Panc1 (cell line): ENCODE results near the gene SLC66A1. TPM values are rescaled to one million over a fixed set of nuclear protein-coding genes. Genes with fewer than 3 reads are reported as not detected.

Experiments
- ATAC-seq: fragments of 200-7000 bp; cut with Tn5 transposase; 2 replicates; pipeline ENCODE4 v1.9.1; 2020; ENCODE audit warnings: mild to moderate bottlenecking, moderate library complexity
- BruUV-seq: library from RNA; stranded (reverse); fragments of 400-500 nt; replicated peaks from 2 replicates; lab custom pipeline; 2021; lab: Mats Ljungman, UMichigan
- CTCF ChIA-PET: fragments of 300-600 bp; sonication (Branson Sonifier 250); formaldehyde crosslinking; loops from one replicate; lab custom pipeline; 2022; ENCODE audit warnings: antibody characterized with exemption; lab: Charles Lee
- POLR2A ChIA-PET: fragments of 300-600 bp; sonication (Branson Sonifier 250); formaldehyde crosslinking; loops from one replicate; lab custom pipeline; 2022; ENCODE audit warnings: antibody characterized with exemption; lab: Charles Lee
- DNase-seq: peaks from one replicate; pipeline ENCODE4 v3.0.0-alpha.2; 2010; ENCODE audit warnings: low read depth, low spot score
- H3K27ac ChIP-seq: 2 replicates; pipeline ENCODE4 v1.5.1; 2011; ENCODE audit warnings: mild to moderate bottlenecking, low read length, inconsistent platforms
- H3K27me3 ChIP-seq: fragments of 200-500 bp; sonication (Bioruptor generic); 2 replicates; pipeline ENCODE4 v1.6.0; 2014; ENCODE audit warnings: low read length, inconsistent platforms; ENCODE audit not compliant: control insufficient read depth, insufficient read depth
- H3K36me3 ChIP-seq: fragments of 200-500 bp; sonication (Bioruptor generic); 2 replicates; pipeline ENCODE4 v1.5.1; 2014; ENCODE audit warnings: inconsistent platforms, mild to moderate bottlenecking, low read length, moderate library complexity; ENCODE audit not compliant: control insufficient read depth, insufficient read depth
- H3K4me1 ChIP-seq: 2 replicates; pipeline ENCODE4 v1.5.1; 2011; ENCODE audit warnings: inconsistent platforms, mild to moderate bottlenecking, low read length, moderate library complexity; ENCODE audit not compliant: control insufficient read depth, insufficient read depth
- H3K4me3 ChIP-seq, 2 experiments: 2 replicates each; pipeline ENCODE4 v1.5.1; 2011 to 2012; ENCODE audit warnings: low read depth in 2 of 2, low read length in 2 of 2, mild to moderate bottlenecking in 2 of 2, inconsistent platforms in 1 of 2, moderate library complexity in 1 of 2
- H3K9me3 ChIP-seq: fragments of 200-500 bp; sonication (Bioruptor generic); 2 replicates; pipeline ENCODE4 v1.5.1; 2014; ENCODE audit warnings: low read depth, mild to moderate bottlenecking, inconsistent platforms, low read length, moderate library complexity; ENCODE audit not compliant: control insufficient read depth, insufficient read depth
- CTCF ChIP-seq: fragments of 450-650 bp; IDR thresholded peaks from 2 replicates; pipeline ENCODE4 v1.5.1; 2017; ENCODE audit warnings: mild to moderate bottlenecking
- POLR2AphosphoS5 ChIP-seq: IDR thresholded peaks from 2 replicates; pipeline ENCODE4 v1.6.1; 2012; ENCODE audit warnings: mild to moderate bottlenecking, low read depth, low read length, moderate library complexity
- REST ChIP-seq, 2 experiments: IDR thresholded peaks; 2 replicates each; pipeline ENCODE4 v1.6.1; 2011 to 2012; ENCODE audit warnings: low read depth in 2 of 2, control low read depth in 1 of 2, low read length in 1 of 2, mild to moderate bottlenecking in 1 of 2, moderate library complexity in 1 of 2; ENCODE audit not compliant: insufficient read depth in 1 of 2
- SIN3A ChIP-seq: IDR thresholded peaks from 2 replicates; pipeline ENCODE4 v1.6.1; 2012; ENCODE audit warnings: low read depth, mild to moderate bottlenecking, low read length, moderate library complexity, borderline replicate concordance; ENCODE audit not compliant: insufficient read depth
- TCF7L2 ChIP-seq: IDR thresholded peaks from 2 replicates; pipeline ENCODE4 v1.6.1; 2011; ENCODE audit warnings: mild to moderate bottlenecking, low read depth, low read length, inconsistent platforms
- in situ Hi-C: cut with HindIII; loops from 2 replicates; pipeline ENCODE4 v1.10.0; 2016; ENCODE audit warnings: low sequenced_read_pairs, low pct_unique_long_range_greater_than_20kb
- intact Hi-C: fragments of 100-400 bp; cut with micrococcal nuclease; formaldehyde crosslinking; loops from one replicate; pipeline ENCODE4 v1.10.0; 2022; ENCODE audit not compliant: unreplicated experiment
- total RNA-seq: library from RNA; stranded (reverse); gene quantifications from one replicate; pipeline ENCODE4 v1.2.1, GENCODE V29; 2021; ENCODE audit not compliant: unreplicated experiment

SLC66A1 gene
- total RNA-seq, 1 experiment from 2014 or later, result 42.0 TPM

DNA sequence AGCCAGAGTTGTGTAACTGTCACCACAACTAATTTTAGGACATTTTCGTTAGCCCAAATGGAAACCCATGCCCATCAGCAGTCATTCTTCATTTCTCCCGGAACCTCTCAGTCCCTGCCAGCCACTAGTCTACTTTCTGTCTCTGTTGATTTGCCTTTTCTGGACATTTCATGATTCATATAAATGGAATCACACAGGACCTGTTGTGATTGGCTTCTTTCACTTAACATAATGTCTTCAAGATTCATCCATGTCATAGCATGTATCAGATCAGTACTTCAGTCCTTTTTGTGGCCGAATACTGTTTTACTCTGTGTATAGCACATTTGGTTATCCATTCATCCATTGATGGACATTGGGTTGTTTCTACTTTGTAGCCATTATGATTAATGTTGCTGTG lies 7.1 kb downstream of the SLC66A1 start:
- POLR2A ChIA-PET, result no interaction called here
- no peak for DNase-seq
- BruUV-seq, result TSS peak; percentile 31
- in situ Hi-C loops (no loop called here), intact Hi-C loops (no loop called here)
- no peak for TF ChIP-seq SIN3A
- TF ChIP-seq CTCF, result no peak
- TF ChIP-seq REST (IDR thresholded peaks at IDR 0.05; ENCODE audit: insufficient read depth in 1 of 2, low read depth in 2 of 2, low read length in 1 of 2), result no peak
- TF ChIP-seq POLR2AphosphoS5, result no peak
- no peak for TF ChIP-seq TCF7L2
- H3K27ac ChIP-seq, result no peak overlapping the region
- H3K4me3 ChIP-seq, result no peak overlapping the region
- H3K36me3 ChIP-seq, result no peaks in the 10 kb centered on the region
- CTCF ChIA-PET, result no interaction called here
- H3K4me1 ChIP-seq, result 0 out of 2 replicates have a peak, but pooled peaks cover 2% of the 10 kb centered on the region
- H3K27me3 ChIP-seq, result no peaks in the 10 kb centered on the region
- no peaks in the 10 kb centered on the region for H3K9me3 ChIP-seq
- ATAC-seq, result no peak

DNA sequence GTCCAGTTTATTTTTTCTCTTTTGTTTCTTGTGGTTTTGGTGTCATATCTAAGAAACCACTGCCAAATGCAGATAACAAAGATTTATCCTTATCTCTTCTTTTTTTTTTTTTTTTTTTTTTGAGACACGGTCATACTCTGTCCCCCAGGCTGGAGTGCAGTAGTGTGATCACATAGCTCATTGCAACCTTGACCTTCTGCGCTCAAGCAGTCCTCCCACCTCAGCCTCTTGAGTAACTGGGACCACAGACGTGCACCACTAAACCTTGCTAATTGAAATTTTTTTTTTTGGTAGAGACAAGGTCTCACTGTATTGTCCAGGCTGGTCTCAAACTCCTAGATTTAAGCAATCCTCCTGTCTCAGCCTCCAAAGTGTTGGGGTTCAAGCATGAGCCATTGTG lies 8.9 kb downstream of the SLC66A1 start:
- POLR2A ChIA-PET, result no interaction called here

More for the DNA sequence above, 8.9 kb downstream of the SLC66A1 start:
- CTCF ChIA-PET, result no interaction called here
- BruUV-seq, result no TSS peak
- Histone ChIP-seq H3K4me1 (no peaks in the 10 kb centered on the region), H3K36me3 (no peaks in the 10 kb centered on the region), H3K27ac (no peak overlapping the region), H3K27me3 (no peaks in the 10 kb centered on the region), H3K9me3 (no peaks in the 10 kb centered on the region), H3K4me3 (no peak overlapping the region)
- no peak for TF ChIP-seq POLR2AphosphoS5
- no peak for TF ChIP-seq TCF7L2
- TF ChIP-seq REST (IDR thresholded peaks at IDR 0.05; ENCODE audit: insufficient read depth in 1 of 2, low read depth in 2 of 2, low read length in 1 of 2), result no peak
- no peak for TF ChIP-seq SIN3A
- no peak for TF ChIP-seq CTCF
- intact Hi-C loops (no loop called here), in situ Hi-C loops (no loop called here)
- DNase-seq (no peak), ATAC-seq (no peak)
